HEK293 (cell line): ENCODE data around the gene MGMT.

Source experiments
- CTCF ChIA-PET: fragments of 350-600 bp; formaldehyde crosslinking; extraction: SDS; loops from one replicate; lab custom pipeline; 2021; ENCODE audit warnings: antibody characterized with exemption; lab: Yijun Ruan, JAX
- POLR2A ChIA-PET: fragments of 300-600 bp; formaldehyde crosslinking; extraction: SDS; loops from one replicate; lab custom pipeline; 2020; ENCODE audit warnings: antibody characterized with exemption, inconsistent platforms; lab: Yijun Ruan, JAX
- H3K27ac ChIP-seq: fragments of 200-500 bp; sonication (Bioruptor generic); 2 replicates; pipeline ENCODE4 v1.5.1; 2014; ENCODE audit warnings: low read depth, low read length, control low read depth, inconsistent platforms; ENCODE audit errors: extremely low read depth
- H3K36me3 ChIP-seq, 2 experiments: fragments of 200-500 bp in 1 of 2; sonication (Bioruptor generic) in 1 of 2; 1 replicate in 1 of 2; 2 replicates in 1 of 2; pipeline ENCODE4 v1.5.1; 2014 to 2017; ENCODE audit warnings: inconsistent platforms in 2 of 2, low read length in 2 of 2; ENCODE audit not compliant: control insufficient read depth in 2 of 2, insufficient read depth in 1 of 2
- H3K4me1 ChIP-seq: fragments of 200-500 bp; sonication (Bioruptor generic); 2 replicates; pipeline ENCODE4 v1.5.1; 2014; ENCODE audit warnings: mild to moderate bottlenecking, low read length, inconsistent platforms; ENCODE audit not compliant: control insufficient read depth, insufficient read depth
- H3K4me3 ChIP-seq: 2 replicates; pipeline ENCODE4 v1.5.1; 2011; ENCODE audit warnings: low read depth, mild to moderate bottlenecking, control low read depth, low read length, moderate library complexity
- H3K9me3 ChIP-seq: fragments of 200-500 bp; sonication (Bioruptor generic); 2 replicates; pipeline ENCODE4 v1.5.1; 2014; ENCODE audit warnings: low read depth, low read length, inconsistent platforms; ENCODE audit not compliant: control insufficient read depth, insufficient read depth
- KLF17 ChIP-seq: fragments of 450-650 bp; formaldehyde crosslinking; IDR thresholded peaks from 2 replicates; pipeline ENCODE4 v1.5.1; 2016; ENCODE audit warnings: missing biosample characterization, missing genetic modification characterization
- PATZ1 ChIP-seq: fragments of 450-650 bp; formaldehyde crosslinking; IDR thresholded peaks from 2 replicates; pipeline ENCODE4 v1.5.1; 2016; ENCODE audit warnings: missing biosample characterization, missing genetic modification characterization
- PRDM4 ChIP-seq: fragments of 450-650 bp; formaldehyde crosslinking; IDR thresholded peaks from 2 replicates; pipeline ENCODE4 v1.5.1; 2017; ENCODE audit warnings: missing biosample characterization, missing genetic modification characterization
- SP7 ChIP-seq: fragments of 450-650 bp; formaldehyde crosslinking; IDR thresholded peaks from 2 replicates; pipeline ENCODE4 v1.5.1; 2016; ENCODE audit warnings: missing biosample characterization, missing genetic modification characterization
- TCF7L2 ChIP-seq: IDR thresholded peaks from 2 replicates; pipeline ENCODE4 v1.6.1; 2011; ENCODE audit warnings: low read depth, mild to moderate bottlenecking, inconsistent platforms, low read length, moderate library complexity, borderline replicate concordance
- ZBTB10 ChIP-seq: fragments of 450-650 bp; formaldehyde crosslinking; IDR thresholded peaks from 2 replicates; pipeline ENCODE4 v1.5.1; 2016; ENCODE audit warnings: missing biosample characterization, missing genetic modification characterization
- ZFP41 ChIP-seq: fragments of 450-650 bp; formaldehyde crosslinking; IDR thresholded peaks from 2 replicates; pipeline ENCODE4 v1.5.1; 2016; ENCODE audit warnings: missing biosample characterization, missing genetic modification characterization, borderline replicate concordance
- ZNF121 ChIP-seq: fragments of 450-650 bp; formaldehyde crosslinking; IDR thresholded peaks from 2 replicates; pipeline ENCODE4 v1.5.1; 2016; ENCODE audit warnings: missing biosample characterization, missing genetic modification characterization
- ZNF274 ChIP-seq, 2 experiments: fragments of 200-500 bp in 1 of 2; fragments of 450-650 bp in 1 of 2; sonication (Bioruptor generic) in 1 of 2; formaldehyde crosslinking in 1 of 2; IDR thresholded peaks; 2 replicates each; pipeline versions ENCODE4 v1.5.1 to v1.6.1; 2014 to 2016; ENCODE audit warnings: borderline replicate concordance in 1 of 2, inconsistent platforms in 1 of 2, low read length in 1 of 2, missing biosample characterization in 1 of 2, missing genetic modification characterization in 1 of 2
- ZNF280C ChIP-seq: fragments of 450-650 bp; formaldehyde crosslinking; IDR thresholded peaks from 2 replicates; pipeline ENCODE4 v1.5.1; 2016; ENCODE audit warnings: missing biosample characterization, missing genetic modification characterization
- ZNF398 ChIP-seq: fragments of 450-650 bp; formaldehyde crosslinking; IDR thresholded peaks from 2 replicates; pipeline ENCODE4 v1.5.1; 2017; ENCODE audit warnings: missing biosample characterization, missing genetic modification characterization
- ZNF530 ChIP-seq: fragments of 450-650 bp; formaldehyde crosslinking; IDR thresholded peaks from 2 replicates; pipeline ENCODE4 v1.5.1; 2016; ENCODE audit warnings: low read depth, missing biosample characterization, missing genetic modification characterization
- ZNF792 ChIP-seq: fragments of 450-650 bp; formaldehyde crosslinking; IDR thresholded peaks from 2 replicates; pipeline ENCODE4 v1.5.1; 2016; ENCODE audit warnings: missing biosample characterization, missing genetic modification characterization
- ZNF843 ChIP-seq: fragments of 450-650 bp; formaldehyde crosslinking; IDR thresholded peaks from 2 replicates; pipeline ENCODE4 v1.5.1; 2016; ENCODE audit warnings: missing biosample characterization, missing genetic modification characterization
- ZSCAN30 ChIP-seq: fragments of 450-650 bp; IDR thresholded peaks from 2 replicates; pipeline ENCODE4 v1.5.1; 2018; ENCODE audit warnings: missing biosample characterization, mild to moderate bottlenecking, missing genetic modification characterization, moderate library complexity

Gene MGMT

GRCh38 chr10:129704786-129705525 lies 237.9 kb downstream of the MGMT start (continued):
- TF ChIP-seq PRDM4 (tag by site-specific recombination) (no peak), ZNF792 (tag by site-specific recombination) (no peak), ZSCAN30 (tag by site-specific recombination) (no peak), ZBTB10 (tag by site-specific recombination) (no peak)

GRCh38 chr10:129705676-129706075 lies 238.6 kb downstream of the MGMT start:
- ChIA-PET CTCF (no interaction called here), POLR2A (no interaction called here)
- no peak overlapping the region for H3K4me3 ChIP-seq

More at GRCh38 chr10:129705676-129706075, 238.6 kb downstream of the MGMT start:
- Histone ChIP-seq H3K9me3 (no peaks in the 10 kb centered on the region), H3K36me3 (no peaks in the 10 kb centered on the region), H3K27ac (no peak overlapping the region), H3K4me1 (peaks cover 7% of the 10 kb centered on the region)
- TF ChIP-seq KLF17 (tag by site-specific recombination) (no peak), ZNF398 (tag by site-specific recombination) (no peak), ZNF121 (no peak), TCF7L2 (no peak), ZNF843 (tag by site-specific recombination) (no peak), ZFP41 (tag by site-specific recombination) (no peak), ZNF274 (IDR thresholded peaks at IDR 0.05; ENCODE audit: low read length) (no peak), ZNF274 (tag by site-specific recombination; IDR thresholded peaks at IDR 0.05; ENCODE audit: borderline replicate concordance) (no peak), PATZ1 (tag by site-specific recombination) (no peak), ZNF280C (tag by site-specific recombination) (no peak), ZNF530 (tag by site-specific recombination) (no peak), SP7 (tag by site-specific recombination) (no peak)
